UCSD-AML1 (cell line): ENCODE results near the gene MAPK7.

Experiments
- DNase-seq: peaks from one replicate; lab custom pipeline; 2025; ENCODE audit not compliant: unreplicated experiment; lab: John Stamatoyannopoulos, UW

MAPK7 gene

DNA sequence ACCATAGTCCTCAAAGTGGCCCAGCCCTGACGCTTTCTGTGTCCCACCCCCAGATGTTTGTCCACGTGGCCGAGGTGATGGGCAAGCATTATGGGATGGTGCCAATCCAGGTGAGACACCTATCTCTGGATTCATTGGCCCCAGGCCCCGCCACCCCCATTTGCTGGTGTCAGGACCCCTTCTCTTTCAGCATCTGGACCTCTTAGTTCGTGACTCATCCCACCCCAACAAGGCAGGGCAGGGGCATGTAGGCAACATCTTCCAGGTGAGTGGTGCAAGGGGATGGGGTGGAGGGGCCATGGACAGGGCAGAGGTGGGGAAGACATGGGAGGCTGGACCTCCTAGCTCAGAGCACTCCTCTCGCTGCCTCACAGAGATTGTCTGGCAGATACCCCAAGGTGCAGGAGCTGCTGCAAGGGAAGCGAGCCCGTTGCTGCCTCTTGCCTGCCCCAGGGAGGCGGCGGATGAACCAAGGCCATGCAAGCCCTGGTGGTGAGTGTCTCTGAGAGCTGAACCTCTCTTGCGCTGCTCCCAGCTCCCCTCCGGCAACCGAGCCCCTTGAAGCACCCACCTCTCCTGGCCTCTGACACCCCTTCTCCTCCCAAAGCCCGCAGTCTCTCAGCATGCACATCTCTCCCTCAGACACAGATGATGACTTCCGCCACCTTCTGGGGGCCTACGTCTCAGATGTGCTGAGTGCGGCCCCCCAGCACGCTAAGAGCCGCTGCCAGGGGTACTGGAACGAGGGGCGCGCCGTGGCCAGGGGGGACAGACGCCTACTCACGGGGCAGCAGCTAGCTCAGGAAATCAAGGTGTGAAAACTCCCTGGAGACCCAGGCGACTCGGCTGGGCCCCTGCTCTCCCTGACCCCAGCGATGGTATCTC lies 36.3 kb downstream of the MAPK7 start:
- DNase-seq: no peak

GRCh38 chr17:19415311-19415710 lies 37.0 kb downstream of the MAPK7 start:
- no peak for DNase-seq

DNA sequence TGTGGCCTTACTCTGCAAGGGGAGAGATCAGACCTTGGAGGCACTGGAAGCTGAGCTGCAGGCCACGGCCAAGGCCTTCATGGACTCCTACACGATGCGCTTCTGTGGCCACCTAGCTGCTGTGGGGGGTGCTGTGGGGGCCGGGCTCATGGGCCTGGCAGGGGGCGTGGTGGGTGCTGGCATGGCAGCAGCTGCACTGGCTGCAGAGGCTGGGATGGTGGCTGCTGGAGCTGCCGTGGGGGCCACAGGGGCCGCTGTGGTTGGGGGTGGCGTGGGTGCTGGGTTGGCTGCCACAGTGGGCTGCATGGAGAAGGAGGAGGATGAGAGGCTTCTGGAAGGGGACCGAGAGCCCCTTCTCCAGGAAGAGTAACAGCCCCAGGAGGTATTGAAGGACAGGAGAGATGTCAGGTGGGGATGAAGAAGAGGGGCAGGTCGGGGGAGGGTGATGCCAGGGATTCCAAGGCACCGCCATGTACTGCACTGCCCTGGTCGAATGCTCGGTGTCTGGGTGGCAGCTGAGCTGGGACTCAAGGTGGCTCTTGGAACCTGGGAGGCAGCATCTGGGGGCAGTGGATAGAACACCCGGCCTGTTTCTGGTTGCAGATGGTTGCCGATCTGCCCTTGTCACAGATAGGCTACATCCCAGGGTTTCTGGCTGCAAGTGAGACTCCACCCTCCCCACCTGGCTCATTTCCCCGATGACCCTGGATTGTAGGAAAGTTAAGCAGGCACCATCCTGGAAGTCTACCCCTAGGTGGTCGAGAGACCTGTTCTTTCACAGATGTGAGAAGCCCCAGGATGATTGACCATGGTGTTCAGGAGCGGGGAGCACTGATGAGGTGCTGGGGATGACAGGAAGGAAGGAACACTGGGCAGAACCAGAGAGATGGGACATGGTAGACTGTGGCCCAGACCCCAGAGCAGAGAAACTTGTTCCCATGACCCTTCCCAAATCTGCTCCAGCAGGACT lies 37.8 kb downstream of the MAPK7 start:
- no peak for DNase-seq

- no peak for DNase-seq
These were observed 39.3 kb downstream of the MAPK7 start for GRCh38 chr17:19417611-19418010.

GRCh38 chr17:19418251-19418992 lies 40.1 kb downstream of the MAPK7 start:
- no peak for DNase-seq

GRCh38 chr17:19421219-19421618 lies 42.9 kb downstream of the MAPK7 start:
- no peak for DNase-seq

GRCh38 chr17:19421926-19422325 lies 43.6 kb downstream of the MAPK7 start:
- no peak for DNase-seq

GRCh38 chr17:19424934-19425868 lies 46.9 kb downstream of the MAPK7 start:
- no peak for DNase-seq

DNA sequence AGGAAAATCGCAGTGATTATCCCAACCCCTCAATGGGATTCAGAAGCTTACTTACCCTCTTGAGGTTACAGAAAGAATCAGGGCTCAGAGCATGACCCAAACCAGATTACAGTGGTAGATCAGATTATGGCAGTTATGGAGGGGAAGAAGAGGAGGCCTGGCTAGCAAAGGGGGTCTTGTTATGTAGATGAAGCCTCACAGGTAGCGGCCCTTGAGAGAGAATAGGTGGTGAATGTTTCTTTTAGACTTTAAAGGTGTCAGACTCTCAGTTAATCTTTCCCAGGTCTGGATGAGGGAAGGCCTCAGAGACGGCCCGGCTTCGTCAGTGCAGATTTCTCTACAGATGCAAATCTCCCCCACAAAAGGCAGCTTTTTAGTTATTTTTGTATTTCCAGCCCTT lies 48.3 kb downstream of the MAPK7 start:
- no peak for DNase-seq

GRCh38 chr17:19431691-19432090 lies 53.4 kb downstream of the MAPK7 start:
- DNase-seq: no peak
